Endothelial cell of hepatic sinusoid (primary cell): ENCODE data around the gene OR2V2.

ENCODE experiments used
- in situ Hi-C: cut with HindIII; loops from 2 replicates; pipeline ENCODE4 v1.10.0; 2017; ENCODE audit warnings: low sequenced_read_pairs

The OR2V2 gene

GRCh38 chr5:181204826-181205760 is 57.7 kb downstream of the OR2V2 start, which contains the start of gene TRIM7:
Gene TRIM7 (minus strand): TSS chr5:181205196. CDS start chr5:181205110, 86 bp downstream.
- in situ Hi-C loops: no loop called here

DNA sequence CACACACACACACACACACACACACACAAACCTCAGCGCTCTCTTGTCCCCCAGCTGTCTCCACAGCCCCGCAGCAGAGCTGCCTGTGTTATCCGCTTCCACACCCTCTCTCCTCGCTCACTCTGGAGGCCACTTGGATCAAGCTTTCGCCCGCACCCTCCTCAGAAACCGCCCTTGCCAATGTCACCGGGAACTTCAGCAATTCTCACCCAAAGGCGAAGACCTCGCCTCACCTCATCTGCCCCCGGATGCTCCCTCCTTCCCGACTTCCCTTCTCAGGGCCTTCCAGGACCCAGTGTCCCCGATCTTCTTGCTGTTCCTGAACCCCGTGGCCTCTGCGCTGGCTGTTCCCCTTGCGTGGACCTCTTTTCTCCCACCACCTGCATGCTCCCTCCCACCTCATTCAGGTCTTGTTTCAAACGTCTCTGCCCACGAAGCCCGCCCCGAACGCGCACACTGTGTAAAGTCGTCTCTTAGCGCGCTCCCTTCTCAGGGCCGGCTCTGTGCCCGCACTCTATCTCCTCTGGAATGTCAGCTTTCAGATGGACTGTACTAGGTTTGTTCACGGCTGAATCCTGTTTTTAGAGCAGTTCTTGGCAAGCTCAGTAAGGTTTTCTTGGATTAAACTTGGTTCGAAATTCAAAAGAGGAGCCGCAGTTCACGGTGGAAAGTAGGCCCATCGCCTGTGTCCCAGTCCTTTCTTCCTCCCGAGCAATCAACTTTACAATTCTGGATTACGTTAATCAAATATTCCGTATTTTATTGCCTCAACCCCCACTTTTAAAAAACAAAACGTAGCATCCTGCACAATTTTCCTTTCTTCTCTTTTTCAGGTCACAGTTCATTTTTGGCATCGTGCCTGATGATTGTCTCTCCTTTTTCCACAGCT is 58.6 kb downstream of the OR2V2 start:
- in situ Hi-C loops: no loop called here

GRCh38 chr5:181207214-181207959 is 60.0 kb downstream of the OR2V2 start:
- in situ Hi-C loops: no loop called here

DNA sequence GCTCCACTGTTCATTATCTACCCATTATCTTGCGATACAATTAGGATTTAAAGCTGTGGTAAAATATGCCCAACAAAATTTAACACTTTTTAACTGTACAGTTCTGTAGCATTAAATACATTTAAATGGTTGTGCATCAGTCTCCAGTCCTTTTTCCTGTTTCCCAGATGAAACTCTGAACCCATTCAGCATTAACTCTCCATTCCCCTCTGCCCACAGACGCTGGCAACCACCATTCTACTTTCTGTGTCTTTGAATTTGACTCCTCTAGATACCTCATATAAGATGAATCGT is 60.5 kb downstream of the OR2V2 start:
- in situ Hi-C loops: no loop called here
